Measurements from ENCODE around the gene GOLGA6C. TPM values are rescaled to one million over a fixed set of nuclear protein-coding genes. Genes with fewer than 3 reads are reported as not detected.
"Not testable (repeated sequence)": the region's sequence is repeated elsewhere in the genome, so short reads cannot be mapped to it uniquely, and the experiment has no call there.

Gene GOLGA6C
- total RNA-seq, 2 experiments from 2014 or later, result not detected

GRCh38 chr15:75307778-75308390, 49.8 kb downstream of the GOLGA6C start:
- CTCF ChIA-PET, result interaction anchor here (1.6 kb wide), 1 partner anchor 282 kb away, joined by 4 read pairs; no protein-coding TSS in a partner anchor
- peaks cover 15% of the 10 kb centered on the region for H3K27me3 Mint-ChIP-seq
- peak; percentile 52 for TF ChIP-seq CTCF (IDR thresholded peaks at IDR 0.05)
- no peak overlapping the region for H3K27ac Mint-ChIP-seq
- DNase-seq, result peak; percentile 34
- intact Hi-C loops (cut with micrococcal nuclease), result no loop called here
- H3K4me3 Mint-ChIP-seq, result no peak overlapping the region
- H3K4me1 Mint-ChIP-seq (ENCODE audit: low read depth), result peaks cover 3% of the 10 kb centered on the region
- no peaks in the 10 kb centered on the region for H3K36me3 Mint-ChIP-seq (ENCODE audit: low read depth)
- ATAC-seq, result peak; percentile 68
- POLR2A ChIA-PET, result no interaction called here
- no peaks in the 10 kb centered on the region for H3K9me3 Mint-ChIP-seq

- ChIA-PET CTCF (no interaction called here), POLR2A (no interaction called here)
- Mint-ChIP-seq H3K9me3 (no peaks in the 10 kb centered on the region), H3K27ac (no peak overlapping the region), H3K36me3 (ENCODE audit: low read depth) (no peaks in the 10 kb centered on the region), H3K27me3 (peaks cover 13% of the 10 kb centered on the region), H3K4me1 (ENCODE audit: low read depth) (peaks cover 3% of the 10 kb centered on the region), H3K4me3 (no peak overlapping the region)
- DNase-seq (no peak), ATAC-seq (no peak)
- no peak for TF ChIP-seq CTCF (IDR thresholded peaks at IDR 0.05)
- intact Hi-C loops (cut with micrococcal nuclease), result no loop called here
These were observed 51.6 kb downstream of the GOLGA6C start for GRCh38 chr15:75309711-75310110.

GRCh38 chr15:75312548-75312947, 54.4 kb downstream of the GOLGA6C start:
- ATAC-seq; H3K27ac Mint-ChIP-seq; H3K4me3 Mint-ChIP-seq; CTCF ChIA-PET; H3K4me1 Mint-ChIP-seq (ENCODE audit: low read depth); H3K9me3 Mint-ChIP-seq; POLR2A ChIA-PET; H3K36me3 Mint-ChIP-seq (ENCODE audit: low read depth); H3K27me3 Mint-ChIP-seq; intact Hi-C loops (cut with micrococcal nuclease): not testable (repeated sequence)
- peak; percentile 43 for DNase-seq

GRCh38 chr15:75313116-75313845, 55.1 kb downstream of the GOLGA6C start:
- peak; percentile 30 for ATAC-seq
- DNase-seq, result no peak
- Mint-ChIP-seq H3K27ac (no peak overlapping the region), H3K4me1 (ENCODE audit: low read depth) (peaks cover 3% of the 10 kb centered on the region), H3K36me3 (ENCODE audit: low read depth) (no peaks in the 10 kb centered on the region), H3K27me3 (peaks cover 3% of the 10 kb centered on the region), H3K4me3 (no peak overlapping the region), H3K9me3 (no peaks in the 10 kb centered on the region)
- CTCF ChIA-PET, result no interaction called here
- POLR2A ChIA-PET, result no interaction called here
- intact Hi-C loops (cut with micrococcal nuclease), result no loop called here
- TF ChIP-seq CTCF (IDR thresholded peaks at IDR 0.05), result no peak

GRCh38 chr15:75314552-75315290, 56.6 kb downstream of the GOLGA6C start:
- peak; percentile 35 for TF ChIP-seq CTCF (IDR thresholded peaks at IDR 0.05)
- ChIA-PET CTCF (no interaction called here), POLR2A (no interaction called here)
- Mint-ChIP-seq H3K9me3 (no peaks in the 10 kb centered on the region), H3K36me3 (ENCODE audit: low read depth) (no peaks in the 10 kb centered on the region), H3K4me3 (no peak overlapping the region), H3K27ac (no peak overlapping the region), H3K4me1 (ENCODE audit: low read depth) (peaks cover 3% of the 10 kb centered on the region), H3K27me3 (no peaks in the 10 kb centered on the region)
- intact Hi-C loops (cut with micrococcal nuclease), result no loop called here
- DNase-seq (no peak), ATAC-seq (no peak)

- ATAC-seq; DNase-seq; H3K27ac Mint-ChIP-seq; H3K27me3 Mint-ChIP-seq; intact Hi-C loops (cut with micrococcal nuclease); H3K4me1 Mint-ChIP-seq (ENCODE audit: low read depth); H3K4me3 Mint-ChIP-seq; CTCF ChIA-PET; H3K36me3 Mint-ChIP-seq (ENCODE audit: low read depth); H3K9me3 Mint-ChIP-seq; POLR2A ChIA-PET: not testable (repeated sequence)
These were observed 61.2 kb downstream of the GOLGA6C start for GRCh38 chr15:75319231-75319897.
